Epidermal melanocyte (primary cell): Measurements from ENCODE around the gene LY6G5B.
A peak's percentile ranks its signal among the peaks of the same experiment; 100 is the strongest.

Experiments
- DNase-seq: peaks from one replicate; pipeline ENCODE4 v3.0.0; 2011; ENCODE audit warnings: low spot score; ENCODE audit not compliant: insufficient read length

Gene LY6G5B, protein sequence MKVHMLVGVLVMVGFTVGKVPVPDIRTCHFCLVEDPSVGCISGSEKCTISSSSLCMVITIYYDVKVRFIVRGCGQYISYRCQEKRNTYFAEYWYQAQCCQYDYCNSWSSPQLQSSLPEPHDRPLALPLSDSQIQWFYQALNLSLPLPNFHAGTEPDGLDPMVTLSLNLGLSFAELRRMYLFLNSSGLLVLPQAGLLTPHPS

DNA sequence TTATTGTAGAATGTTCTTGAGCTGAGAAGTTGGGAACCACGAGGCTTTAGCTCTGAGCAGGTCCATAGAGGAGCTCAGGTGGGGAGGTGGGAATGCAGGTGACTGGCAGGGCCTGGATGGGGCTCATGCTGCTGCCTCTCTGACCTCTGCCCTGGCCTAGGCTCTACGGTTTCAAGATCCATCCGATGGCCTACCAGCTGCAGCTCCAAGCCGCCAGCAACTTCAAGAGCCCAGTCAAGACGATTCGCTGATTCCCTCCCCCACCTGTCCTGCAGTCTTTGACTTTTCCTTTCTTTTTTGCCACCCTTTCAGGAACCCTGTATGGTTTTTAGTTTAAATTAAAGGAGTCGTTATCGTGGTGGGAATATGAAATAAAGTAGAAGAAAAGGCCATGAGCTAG, at the start of gene LY6G5B:
Gene LY6G5B (plus strand): TSS at position 301 of the 400 bp plus-strand sequence. CDS start 975 bp downstream, outside the sequence.
- no peak for DNase-seq

DNA sequence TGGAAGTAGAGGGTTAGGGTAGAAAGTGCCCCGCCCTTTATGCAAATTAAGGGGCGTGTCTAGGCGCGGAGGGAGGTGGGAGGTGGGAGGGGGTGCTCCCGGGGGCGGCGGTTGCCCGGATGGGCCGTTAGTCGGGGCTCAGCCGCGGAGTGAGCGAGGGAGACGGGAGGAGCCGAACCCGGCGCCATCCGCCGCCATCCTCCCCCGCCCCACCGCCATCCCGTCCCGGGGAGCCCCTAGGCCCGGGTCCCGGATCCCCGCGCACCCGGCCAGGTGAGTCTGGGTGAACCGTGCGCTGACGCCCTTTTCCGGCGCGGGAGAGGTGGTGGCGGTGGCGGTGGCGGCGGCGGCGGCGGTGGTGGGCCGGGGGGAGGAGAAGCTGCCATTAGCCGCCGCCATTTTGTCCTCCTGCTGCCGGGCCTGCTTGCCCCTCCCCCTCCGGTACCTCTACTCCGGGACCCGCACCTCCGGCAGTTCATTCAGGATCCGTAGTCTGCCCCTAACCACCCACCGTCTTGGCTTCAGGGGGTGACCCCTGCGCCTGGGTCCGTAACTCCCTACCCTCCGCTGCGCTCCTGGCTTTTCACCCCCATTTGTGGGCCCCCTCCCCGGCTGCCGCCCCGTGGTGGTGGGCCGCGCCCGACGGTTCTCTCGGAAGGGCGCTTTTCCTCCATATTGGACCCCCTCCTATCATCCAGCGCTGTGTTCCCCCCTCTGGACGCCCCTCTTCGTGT, 49.0 kb upstream of the LY6G5B start, which contains the start of gene PRRC2A:
Gene PRRC2A (plus strand): TSS at position 130 of the 734 bp plus-strand sequence. CDS start 2,075 bp downstream, outside the sequence.
- peak; percentile 50 for DNase-seq

DNA sequence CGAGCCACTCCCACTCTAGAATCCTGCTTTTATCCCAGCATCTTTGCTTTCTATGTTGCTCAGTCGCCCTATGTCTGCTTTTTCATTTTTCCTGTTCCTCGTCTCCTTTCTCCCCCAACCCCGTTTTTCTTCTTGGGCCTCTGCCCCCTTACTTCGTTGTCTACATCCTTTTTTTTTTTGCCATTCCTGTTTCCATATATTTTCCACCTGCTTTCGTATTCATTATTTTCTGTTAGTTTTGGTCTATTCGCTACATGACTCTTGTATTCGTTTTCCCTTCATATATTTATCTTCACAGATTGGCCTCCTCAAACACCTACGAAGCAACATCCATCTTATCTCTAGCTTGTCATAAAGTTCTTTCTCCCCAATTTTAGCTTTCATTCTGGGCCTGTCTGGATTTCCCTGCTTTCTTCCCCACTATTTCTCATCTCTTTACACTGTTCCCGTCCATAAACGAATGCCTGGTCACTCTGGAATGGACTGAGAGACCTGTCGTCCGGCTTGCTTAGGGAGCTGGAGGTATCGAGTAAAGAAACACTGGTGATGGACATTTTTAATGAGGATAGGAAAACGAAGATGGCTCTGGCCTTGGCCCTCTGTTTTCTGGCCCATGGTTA, 48.3 kb upstream of the LY6G5B start:
- no peak for DNase-seq

DNA sequence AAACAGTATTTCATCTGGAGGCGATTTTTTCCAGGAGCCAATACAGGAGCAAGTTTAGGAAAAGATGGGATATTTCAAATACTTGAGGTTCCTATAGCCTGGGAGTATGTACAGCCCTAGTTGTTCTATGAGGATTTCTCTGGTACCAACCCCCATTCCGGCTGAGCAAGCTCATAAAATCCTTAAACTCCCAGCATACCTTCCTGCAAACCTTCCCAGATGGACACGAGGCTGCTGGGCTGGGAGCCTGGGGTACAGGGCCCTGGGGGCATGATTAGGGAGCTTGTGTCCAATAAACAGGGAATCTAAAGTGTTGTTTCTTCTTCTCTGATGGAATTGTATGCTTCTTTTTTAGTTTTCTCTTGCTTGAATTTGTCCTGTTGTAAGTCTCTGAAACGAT, 47.8 kb upstream of the LY6G5B start:
- DNase-seq = no peak

DNA sequence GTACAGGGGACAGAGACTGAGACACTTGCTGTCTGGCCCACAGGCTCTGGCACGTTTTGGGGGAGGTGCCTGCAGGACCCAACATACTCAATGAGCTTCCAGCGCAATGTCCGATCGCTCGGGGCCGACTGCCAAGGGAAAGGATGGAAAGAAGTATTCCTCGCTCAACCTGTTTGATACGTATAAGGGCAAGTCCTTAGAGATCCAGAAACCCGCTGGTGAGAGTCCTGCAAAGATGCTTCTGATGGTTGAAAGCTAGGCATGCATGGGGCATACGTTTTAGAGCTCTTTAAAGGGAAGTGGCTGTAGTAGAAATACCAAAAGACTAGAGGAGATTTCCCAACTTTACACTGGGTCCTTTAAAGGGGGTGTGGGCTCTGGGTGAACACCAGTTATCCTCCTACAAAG, 47.1 kb upstream of the LY6G5B start:
- DNase-seq = no peak

DNA sequence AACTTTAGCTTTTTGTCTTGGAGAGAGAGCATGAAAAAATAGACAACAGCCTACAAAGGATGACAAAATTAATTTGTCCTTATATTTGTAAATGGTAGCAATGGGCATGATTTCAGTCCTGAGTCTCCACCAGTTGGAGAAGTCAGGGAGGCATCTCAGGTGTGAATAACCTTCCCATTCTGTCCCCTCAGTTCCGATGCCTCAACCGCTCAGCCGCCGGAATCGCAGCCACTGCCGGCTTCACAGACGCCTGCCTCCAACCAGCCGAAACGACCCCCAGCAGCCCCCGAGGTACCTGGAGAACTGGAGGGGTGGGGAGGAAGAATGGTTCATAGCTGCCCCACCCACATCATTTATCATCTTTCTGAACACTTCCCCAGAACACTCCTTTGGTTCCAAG, 45.7 kb upstream of the LY6G5B start:
- DNase-seq = no peak

DNA sequence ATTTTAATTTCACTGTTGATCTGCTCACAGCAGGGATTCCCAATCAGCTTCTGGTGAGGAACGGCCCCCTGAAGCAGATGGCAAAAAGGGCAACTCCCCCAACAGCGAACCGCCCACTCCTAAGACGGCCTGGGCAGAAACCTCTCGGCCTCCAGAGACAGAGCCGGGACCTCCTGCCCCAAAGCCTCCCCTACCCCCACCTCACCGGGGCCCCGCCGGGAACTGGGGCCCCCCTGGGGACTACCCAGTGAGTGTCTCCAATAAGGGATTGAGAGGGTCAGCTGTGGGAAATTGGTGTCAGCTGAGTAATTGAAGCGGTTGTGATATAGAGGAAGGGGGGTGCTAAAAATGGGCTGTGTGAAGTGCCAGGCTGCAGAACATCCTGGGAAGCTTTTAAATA, 42.8 kb upstream of the LY6G5B start:
- DNase-seq = no peak

DNA sequence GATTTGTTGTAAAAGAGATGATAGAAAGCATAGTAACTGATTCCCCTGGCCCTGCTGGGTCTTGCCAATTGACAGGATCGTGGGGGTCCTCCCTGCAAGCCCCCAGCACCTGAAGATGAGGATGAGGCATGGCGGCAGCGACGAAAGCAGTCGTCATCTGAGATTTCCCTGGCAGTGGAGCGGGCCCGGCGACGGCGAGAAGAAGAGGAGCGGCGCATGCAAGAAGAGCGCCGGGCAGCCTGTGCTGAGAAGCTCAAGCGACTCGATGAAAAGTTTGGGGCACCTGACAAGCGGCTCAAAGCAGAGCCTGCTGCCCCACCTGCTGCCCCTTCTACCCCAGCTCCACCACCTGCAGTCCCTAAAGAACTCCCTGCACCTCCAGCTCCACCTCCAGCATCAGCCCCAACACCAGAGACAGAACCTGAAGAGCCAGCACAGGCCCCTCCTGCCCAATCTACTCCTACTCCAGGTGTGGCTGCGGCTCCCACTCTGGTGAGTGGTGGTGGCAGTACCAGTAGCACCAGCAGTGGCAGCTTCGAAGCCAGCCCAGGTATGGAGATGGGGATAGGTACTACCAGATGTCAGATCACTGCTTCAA, 42.0 kb upstream of the LY6G5B start:
- no peak for DNase-seq

DNA sequence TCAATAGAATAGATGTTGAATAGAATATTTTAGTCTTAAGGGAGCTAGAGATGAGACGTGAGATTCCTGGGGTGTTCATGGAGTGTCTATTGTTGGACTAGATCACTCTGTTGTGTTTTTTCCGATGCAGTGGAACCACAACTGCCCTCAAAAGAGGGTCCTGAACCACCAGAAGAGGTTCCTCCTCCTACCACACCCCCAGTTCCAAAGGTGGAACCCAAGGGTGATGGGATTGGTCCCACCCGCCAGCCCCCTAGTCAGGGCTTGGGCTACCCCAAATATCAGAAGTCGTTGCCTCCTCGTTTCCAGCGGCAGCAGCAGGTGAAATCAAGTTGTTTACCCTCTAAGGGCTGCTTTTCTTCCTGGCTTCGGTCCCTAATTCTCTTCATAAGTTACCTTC, 40.8 kb upstream of the LY6G5B start:
- DNase-seq = no peak

DNA sequence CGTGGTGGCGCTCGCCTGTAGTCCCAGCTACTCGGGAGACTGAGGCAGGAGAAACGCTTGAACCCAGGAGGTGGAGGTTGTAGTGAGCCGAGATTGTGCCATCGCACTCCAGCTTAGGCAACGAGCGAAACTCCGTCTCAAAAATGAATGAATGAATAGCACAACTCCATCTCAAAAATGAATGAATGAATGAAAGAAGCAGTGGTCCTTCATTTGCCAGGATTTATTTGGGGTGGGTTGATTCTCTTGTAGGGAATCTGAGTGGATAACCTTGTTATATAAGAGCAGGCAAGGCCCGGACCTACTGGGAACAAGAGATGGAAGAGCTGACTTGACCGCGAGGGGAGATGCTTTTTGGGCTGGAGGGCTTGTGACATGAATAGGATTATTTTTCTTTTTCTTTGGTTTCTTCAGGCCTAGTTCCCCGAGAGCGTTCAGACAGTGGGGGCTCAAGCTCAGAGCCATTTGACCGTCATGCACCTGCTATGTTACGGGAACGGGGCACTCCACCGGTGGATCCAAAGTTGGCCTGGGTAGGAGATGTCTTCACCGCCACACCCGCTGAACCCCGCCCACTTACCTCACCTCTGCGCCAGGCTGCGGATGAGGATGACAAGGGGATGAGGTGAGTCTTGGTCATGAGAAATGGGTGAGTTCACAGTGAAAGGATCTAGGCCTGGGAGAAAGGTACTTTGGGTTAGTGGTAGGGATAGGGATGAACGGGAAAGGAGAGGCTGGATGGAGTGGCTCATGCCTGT, 39.4 kb upstream of the LY6G5B start:
- no peak for DNase-seq

DNA sequence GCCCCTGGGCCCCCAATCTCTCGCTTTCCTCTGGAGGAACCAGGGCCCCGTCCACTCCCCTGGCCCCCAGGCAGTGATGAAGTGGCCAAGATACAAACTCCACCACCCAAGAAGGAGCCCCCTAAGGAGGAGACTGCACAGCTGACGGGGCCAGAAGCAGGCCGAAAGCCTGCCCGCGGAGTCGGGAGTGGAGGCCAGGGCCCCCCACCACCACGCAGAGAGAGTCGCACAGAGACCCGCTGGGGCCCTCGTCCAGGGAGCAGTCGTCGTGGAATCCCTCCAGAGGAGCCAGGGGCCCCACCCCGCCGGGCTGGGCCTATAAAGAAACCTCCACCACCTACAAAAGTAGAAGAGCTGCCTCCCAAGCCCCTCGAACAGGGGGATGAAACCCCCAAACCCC, 38.6 kb upstream of the LY6G5B start:
- DNase-seq = no peak

DNA sequence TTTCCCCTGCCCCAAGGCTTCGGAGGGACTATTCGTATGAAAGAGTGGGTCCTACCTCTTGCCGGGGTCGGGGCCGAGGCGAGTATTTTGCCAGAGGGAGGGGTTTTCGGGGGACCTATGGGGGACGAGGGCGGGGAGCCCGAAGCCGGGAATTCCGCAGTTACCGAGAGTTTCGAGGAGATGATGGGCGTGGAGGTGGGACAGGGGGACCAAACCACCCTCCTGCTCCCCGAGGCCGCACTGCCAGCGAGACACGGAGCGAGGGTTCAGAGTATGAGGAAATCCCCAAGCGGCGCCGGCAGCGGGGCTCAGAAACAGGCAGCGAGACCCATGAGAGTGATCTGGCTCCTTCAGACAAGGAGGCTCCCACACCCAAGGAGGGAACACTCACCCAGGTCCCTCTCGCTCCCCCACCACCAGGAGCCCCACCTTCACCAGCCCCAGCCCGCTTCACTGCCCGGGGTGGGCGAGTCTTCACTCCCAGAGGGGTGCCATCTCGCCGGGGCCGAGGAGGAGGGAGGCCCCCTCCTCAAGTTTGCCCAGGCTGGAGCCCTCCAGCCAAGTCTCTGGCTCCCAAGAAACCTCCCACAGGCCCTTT, 38.0 kb upstream of the LY6G5B start:
- DNase-seq = no peak

DNA sequence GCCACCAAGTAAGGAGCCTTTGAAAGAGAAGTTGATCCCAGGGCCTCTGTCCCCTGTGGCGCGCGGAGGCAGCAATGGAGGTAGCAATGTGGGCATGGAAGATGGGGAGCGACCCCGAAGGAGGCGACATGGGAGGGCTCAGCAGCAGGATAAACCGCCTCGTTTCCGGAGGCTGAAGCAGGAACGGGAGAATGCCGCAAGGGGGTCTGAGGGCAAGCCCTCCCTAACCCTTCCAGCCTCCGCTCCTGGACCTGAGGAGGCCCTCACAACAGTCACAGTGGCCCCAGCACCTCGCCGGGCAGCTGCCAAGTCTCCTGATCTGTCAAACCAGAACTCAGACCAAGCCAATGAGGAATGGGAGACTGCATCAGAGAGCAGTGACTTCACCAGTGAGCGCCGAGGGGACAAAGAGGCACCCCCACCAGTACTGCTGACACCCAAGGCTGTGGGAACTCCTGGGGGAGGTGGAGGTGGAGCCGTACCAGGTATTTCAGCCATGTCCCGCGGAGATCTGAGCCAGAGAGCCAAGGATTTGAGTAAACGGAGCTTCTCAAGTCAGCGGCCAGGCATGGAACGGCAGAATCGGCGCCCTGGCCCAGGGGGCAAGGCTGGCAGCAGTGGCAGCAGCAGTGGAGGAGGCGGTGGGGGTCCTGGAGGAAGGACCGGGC, 37.4 kb upstream of the LY6G5B start:
- no peak for DNase-seq

DNA sequence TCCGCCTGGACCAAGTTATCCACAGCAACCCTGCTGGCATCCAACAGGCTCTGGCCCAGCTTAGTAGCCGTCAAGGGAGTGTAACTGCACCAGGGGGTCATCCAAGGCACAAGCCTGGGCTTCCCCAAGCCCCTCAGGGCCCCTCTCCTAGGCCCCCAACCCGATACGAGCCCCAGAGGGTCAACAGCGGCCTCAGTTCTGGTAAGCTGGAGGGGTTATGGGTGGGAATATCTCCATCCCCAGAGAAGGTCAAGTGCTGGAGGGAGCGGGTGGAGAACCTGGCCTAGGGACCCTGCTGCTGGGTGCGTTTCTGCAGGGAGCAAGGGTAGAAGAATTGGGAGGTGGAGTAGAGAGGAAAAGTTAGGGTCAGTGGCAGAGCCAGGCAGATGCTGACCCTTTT, 36.3 kb upstream of the LY6G5B start:
- DNase-seq = no peak

DNA sequence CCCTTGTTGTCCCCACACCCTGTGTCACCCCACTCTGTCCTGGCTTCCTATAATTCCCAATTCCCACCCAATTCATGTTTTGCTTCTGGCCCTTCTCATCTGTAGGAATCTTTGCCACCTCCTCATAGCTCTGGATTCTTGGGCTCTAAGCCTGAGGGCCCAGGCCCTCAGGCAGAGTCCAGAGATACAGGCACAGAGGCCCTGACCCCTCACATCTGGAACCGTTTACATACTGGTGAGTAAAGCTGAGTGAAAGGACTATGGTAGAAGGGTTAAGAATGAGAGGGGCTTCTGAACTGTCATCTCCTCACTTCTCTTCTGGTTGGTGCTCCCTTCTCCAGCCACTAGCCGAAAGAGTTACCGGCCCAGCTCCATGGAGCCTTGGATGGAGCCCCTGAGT, 35.6 kb upstream of the LY6G5B start:
- no peak for DNase-seq

DNA sequence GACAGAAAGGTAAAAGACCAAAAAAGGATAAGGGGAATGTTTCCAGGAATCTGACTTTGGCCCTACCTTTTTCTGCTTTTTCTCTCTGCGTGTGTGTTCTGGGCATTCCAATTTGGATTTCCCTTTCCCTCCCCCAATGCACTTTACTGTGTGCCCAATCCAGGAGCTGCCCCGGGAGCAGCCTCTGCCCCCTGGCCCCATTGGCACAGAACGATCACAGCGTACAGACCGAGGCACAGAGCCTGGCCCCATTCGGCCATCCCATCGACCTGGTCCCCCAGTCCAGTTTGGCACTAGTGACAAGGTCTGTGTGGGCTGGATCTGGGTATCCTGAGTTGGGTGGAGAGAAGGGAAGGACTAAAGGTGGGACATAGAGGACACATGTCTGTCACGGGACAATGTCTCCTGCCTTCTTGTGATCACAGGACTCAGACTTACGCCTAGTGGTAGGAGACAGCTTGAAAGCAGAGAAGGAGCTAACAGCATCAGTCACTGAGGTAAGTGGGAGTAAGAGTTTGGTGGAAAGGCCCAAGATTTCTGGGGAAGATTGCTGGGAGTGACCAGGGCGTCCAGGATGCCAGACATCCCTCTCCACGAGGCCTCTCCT, 34.7 kb upstream of the LY6G5B start:
- DNase-seq = no peak

DNA sequence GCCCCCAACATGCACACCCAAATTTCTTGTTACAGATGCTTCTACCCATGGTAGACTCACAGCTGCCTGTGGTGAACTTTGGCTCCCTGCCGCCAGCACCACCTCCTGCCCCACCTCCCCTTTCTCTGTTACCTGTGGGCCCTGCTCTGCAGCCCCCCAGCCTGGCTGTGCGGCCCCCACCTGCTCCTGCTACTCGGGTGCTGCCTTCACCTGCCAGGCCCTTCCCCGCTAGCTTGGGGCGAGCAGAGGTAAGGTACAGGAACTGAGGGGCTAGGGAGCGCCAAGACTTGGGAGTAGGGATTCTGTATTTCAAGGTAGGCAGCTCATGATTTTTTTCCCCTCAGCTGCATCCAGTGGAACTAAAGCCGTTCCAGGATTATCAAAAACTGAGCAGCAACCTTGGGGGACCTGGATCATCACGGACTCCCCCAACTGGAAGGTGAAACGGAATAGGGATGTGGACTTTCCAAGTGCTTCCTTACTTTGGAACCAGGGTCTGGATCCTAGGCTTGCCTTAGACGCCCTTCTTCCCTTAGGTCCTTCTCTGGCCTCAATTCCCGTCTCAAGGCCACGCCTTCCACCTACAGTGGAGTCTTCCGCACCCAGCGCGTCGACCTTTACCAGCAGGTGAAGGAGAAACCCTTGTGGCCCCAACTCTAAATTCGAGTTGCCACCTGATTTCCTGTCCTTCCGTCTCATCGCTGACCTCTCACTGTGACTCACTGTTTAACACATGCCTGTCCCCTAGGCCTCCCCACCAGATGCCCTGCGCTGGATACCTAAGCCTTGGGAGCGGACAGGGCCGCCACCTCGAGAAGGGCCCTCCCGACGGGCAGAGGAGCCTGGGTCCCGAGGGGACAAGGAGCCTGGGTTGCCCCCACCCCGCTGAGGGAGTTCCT, 32.8 kb upstream of the LY6G5B start:
- no peak for DNase-seq

DNA sequence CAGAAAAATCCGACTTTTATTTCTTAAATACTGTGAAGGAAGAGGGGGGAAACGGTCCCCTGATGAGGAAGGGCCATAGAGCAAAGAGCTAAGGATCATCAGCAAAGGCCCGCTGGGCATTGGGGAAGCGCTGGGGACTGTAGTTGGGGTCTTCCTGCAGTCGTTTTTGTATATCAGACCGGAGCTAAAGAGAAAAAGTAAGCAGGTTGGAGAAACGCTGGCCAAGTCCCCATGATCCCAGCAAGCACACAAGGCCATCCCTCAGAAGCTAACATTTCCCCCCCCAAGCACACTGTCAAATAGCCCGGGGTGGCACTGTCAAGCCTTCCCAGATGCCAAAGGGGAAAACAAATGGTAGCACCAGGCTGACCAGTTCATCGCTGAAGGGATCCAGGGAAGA, 30.7 kb upstream of the LY6G5B start:
- DNase-seq = no peak

DNA sequence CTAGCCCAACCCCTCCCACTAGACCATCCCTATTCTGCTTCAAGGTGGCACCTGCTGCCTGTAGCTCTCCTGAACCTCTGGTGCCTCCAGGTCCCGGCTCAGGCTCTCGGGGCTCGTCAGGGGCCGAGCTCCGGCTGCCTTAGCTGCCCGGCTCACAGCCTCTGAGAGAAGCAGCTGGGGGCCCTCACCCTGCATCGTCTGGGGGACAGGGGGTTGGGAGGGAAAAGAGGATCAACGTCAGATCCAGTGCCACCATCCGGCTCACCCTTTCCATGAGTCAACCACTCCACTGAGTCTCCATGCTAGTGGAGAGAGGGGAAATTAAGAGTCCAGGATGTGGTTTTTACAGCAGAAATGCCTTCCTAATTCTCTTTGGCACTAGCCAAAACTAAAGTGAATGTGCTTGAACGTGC, 30.3 kb upstream of the LY6G5B start:
- DNase-seq = no peak
